Cardiac septum (tissue), 1 donor: ENCODE data around the gene CZIB. TPM values are rescaled to one million over a fixed set of nuclear protein-coding genes. Genes with fewer than 3 reads are reported as not detected.

Experiments
- DNase-seq: peaks from one replicate; pipeline ENCODE4 v3.0.0-alpha.2; 2020; ENCODE audit warnings: low spot score
- intact Hi-C: fragments of 100-400 bp; cut with DNase I; formaldehyde crosslinking; loops from one replicate; pipeline ENCODE4 v1.14.0; 2022
- long read RNA-seq: library from polyadenylated mRNA; unstranded; transcript quantifications from one replicate; pipeline ENCODE4 v2.0.0, GENCODE V29; 2021
- total RNA-seq: library from RNA; stranded (reverse); fragmentation: NEBNext Ultra II Directional; extraction: Animal tissue kit (Norgen Biotek cat#: 25700); gene quantifications from one replicate; pipeline ENCODE4 v1.2.1, GENCODE V29; 2021
- donor health status: DM: no; HTN: no; CAD: no.

The CZIB gene
- 46.0 TPM for total RNA-seq
- long read RNA-seq, transcript C1orf123-201 (8 exons, 1,085 nt): major isoform, 30 of 45 reads
- long read RNA-seq, transcript C1orf123-202 (7 exons, 1,009 nt): minor isoform, 6 of 45 reads
- long read RNA-seq, partial matches to known transcripts: 5 of 45 reads
- long read RNA-seq, other reads (novel, unspliced or antisense): 3 of 45 reads

DNA sequence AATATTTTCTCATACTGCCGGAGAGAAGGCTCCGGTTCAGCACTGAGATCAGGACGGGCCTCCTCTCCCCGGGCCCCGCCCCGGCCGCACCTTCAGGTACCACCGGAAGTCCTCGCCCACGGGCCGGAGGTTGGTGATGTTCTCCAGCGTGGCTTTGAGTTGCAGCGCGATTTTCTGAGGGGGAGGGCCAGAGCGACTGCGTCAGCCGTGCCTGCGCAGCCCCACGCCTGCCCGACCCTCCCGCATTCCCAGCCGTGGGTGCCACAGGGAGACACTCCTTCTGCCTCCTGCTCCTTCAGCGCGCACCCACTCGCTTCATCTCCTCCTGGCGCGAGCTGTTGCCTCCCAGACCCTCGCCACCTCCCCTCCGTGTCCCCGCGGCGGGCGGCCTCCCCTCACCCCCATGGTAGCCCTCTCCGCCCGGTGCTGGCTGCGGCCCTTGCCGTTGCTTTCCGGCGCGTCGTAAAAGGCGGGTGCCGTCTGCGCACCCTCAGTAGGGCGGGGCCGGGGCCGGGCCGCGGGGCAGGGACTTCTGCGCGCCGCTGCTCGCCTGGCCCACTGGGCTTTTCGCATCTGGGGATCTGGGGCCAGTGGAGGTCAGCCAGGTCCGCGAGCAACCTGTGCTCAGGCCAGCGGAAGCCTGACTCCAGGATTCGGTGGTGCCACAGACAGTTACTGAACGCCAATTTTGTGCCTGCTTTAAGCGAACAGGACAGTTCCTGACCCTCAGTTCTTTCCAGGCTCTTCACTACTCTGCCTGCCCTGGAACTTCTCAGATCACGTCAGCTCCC is at the start of gene CZIB:
Gene CZIB (minus strand): TSS at position 464 of the 791 bp plus-strand sequence. CDS start 59 bp downstream, at position 405.
- intact Hi-C loops: no loop called here

GRCh38 chr1:53270107-53270506 is 49.7 kb upstream of the CZIB start:
- intact Hi-C loops: no loop called here
- no peak for DNase-seq

More for the DNA sequence above, at the start of gene CZIB:
- DNase-seq: peak; percentile 96

DNA sequence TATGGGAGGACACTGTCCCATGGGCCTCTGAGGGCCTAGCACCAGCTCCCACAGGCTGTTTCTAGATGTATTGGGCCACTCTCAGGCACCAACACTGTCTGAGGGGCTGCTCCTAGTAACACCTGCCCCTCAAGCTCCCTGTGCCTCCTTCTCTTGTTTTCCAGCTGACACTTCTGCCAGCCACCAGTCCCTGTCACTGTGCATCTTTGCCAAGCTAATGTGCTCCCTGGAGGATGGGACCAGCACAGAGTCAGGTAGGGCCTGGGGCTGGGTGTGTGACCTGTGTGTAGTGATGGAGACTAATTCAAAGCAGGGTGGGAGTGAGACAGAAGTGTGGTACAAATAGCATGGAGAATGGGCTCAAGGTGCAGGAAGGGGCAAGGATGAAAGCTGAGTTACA is 47.3 kb upstream of the CZIB start:
- intact Hi-C loops: no loop called here
- no peak for DNase-seq

GRCh38 chr1:53266038-53266437 is 45.6 kb upstream of the CZIB start:
- no peak for DNase-seq
- intact Hi-C loops: no loop called here

DNA sequence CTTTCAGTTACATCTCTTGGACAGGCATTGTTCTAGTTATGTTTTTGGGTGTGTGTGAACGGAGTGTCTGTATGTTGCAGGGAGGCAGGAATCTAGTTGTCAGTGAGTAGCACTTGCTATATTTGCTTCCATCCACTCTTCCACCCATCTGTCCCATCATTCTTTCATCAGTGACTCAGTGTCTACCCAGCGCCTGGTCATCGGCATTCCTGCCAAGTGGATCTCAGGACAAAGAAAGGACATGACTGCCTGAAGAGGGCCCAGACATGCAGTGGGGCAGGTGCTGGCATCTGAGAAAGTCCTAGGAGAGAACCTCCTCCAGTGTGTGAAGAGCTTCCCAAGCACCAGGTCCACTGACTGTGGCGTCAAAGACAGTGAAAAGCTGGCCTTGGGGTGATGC is 45.1 kb upstream of the CZIB start:
- no peak for DNase-seq
- intact Hi-C loops: no loop called here

DNA sequence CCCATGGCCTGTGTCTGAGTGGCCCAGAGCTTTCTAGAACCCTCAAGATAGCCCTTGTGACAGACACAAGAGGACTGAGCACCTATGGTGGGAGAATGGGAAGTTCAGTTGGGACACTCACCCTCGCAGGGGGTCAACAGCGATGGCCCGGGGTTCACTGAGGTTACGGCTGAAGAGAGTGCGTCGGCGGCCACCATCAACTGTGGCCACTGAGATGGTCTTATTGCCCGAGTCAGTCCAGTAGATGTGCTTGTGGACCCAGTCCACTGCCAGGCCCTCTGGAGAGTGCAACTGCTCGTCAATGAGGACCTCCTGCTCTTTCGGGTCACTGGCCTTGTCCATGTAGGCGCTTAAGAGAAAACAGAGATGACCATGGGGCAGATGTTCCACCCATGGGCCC is 43.6 kb upstream of the CZIB start:
- intact Hi-C loops: no loop called here
- no peak for DNase-seq

GRCh38 chr1:53262000-53262399 is 41.6 kb upstream of the CZIB start:
- DNase-seq: no peak
- intact Hi-C loops: no loop called here

DNA sequence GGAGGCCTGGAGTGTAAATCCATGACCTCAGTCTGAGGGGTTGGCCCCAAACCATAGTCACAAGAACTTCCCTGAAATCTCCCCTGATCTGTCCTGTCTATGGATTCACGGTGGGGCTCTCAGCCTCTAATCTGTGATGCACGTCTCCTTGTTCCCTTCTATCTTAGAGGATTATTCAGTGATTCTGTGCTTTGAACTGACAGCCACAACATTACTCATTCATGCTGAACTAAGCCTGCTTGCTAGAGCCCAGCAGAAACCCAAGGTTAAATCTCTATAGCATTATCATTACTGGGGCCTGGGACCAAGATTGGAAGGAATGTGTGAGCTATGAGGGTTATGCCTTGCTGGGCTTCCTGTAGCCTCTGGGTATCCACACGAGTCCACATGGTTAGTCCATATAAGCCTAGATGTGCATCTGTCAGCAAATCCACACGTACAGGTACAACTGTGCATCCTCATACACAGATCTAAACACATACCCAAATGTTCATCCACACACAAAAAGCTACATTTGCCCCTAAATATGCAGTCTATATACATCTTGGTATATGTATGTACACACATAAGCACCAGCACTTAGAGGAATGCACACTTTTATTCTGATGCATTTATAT is 40.3 kb upstream of the CZIB start:
- DNase-seq: no peak
- intact Hi-C loops: no loop called here

DNA sequence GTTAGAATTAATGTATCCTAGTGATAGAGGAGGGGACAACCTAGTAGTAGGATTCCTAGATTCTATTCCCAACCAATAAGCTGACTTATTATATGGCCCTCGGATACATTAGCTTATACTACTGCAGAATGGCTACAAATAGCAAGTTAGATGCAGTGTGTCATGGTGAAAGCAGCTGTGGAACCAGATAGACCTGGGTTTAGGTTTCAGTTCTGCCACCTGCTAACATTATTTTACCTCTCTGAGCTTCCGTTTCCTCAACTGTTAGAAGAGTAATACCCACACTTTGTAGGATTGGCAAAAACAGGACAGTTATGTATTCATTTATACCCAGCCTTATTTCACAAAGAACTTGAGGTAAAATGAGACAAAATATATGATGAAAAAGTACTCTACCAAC is 39.5 kb upstream of the CZIB start:
- intact Hi-C loops: no loop called here
- no peak for DNase-seq

DNA sequence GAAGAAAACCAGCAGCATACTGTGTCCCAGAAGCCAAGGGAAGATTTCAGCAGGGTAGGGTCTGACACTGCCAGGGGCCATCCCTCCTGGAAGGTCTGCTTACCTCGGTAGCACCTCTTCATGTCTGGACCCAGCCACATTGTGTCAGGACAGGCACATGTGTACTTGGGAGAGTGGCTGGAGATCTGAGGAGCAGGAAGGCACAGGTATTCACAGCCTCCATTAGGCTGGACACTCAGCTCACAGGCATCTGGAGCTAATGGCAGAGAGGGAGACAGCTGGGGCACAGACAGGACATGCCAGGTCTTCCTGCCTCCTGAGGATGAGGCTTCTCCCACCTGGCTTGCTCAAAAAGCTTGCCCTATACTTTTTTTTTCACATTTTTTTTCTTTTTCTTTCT is 37.8 kb upstream of the CZIB start:
- intact Hi-C loops: no loop called here
- DNase-seq: no peak

DNA sequence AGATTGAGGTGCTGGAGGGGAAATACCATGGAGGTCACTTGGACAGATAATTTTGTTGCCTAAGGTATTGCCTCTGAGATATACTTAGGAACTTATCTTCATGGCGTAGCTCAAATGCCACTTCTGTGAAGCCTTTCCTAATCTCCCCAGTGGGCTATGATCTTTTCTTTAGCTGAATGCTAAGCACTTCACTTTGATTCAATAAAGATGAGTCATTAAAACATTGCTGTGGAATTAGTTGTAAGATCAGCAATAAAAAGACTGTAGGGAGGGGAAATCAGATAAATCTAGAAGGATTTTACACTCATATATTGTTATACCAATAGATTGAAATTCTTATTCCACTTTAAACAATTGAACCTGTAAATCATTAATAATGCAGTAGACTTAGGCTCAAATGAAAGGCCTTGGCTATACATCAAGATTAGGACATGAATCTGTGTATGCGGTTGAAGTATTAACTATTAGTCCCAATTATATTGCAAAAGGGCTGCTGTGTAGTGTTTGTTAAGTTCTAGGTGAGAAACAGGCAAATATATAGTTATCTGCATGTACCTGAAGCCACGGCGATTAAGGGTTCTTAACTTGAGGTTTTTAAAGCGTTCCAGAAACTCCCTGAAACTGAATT is 37.1 kb upstream of the CZIB start:
- intact Hi-C loops: no loop called here

DNA sequence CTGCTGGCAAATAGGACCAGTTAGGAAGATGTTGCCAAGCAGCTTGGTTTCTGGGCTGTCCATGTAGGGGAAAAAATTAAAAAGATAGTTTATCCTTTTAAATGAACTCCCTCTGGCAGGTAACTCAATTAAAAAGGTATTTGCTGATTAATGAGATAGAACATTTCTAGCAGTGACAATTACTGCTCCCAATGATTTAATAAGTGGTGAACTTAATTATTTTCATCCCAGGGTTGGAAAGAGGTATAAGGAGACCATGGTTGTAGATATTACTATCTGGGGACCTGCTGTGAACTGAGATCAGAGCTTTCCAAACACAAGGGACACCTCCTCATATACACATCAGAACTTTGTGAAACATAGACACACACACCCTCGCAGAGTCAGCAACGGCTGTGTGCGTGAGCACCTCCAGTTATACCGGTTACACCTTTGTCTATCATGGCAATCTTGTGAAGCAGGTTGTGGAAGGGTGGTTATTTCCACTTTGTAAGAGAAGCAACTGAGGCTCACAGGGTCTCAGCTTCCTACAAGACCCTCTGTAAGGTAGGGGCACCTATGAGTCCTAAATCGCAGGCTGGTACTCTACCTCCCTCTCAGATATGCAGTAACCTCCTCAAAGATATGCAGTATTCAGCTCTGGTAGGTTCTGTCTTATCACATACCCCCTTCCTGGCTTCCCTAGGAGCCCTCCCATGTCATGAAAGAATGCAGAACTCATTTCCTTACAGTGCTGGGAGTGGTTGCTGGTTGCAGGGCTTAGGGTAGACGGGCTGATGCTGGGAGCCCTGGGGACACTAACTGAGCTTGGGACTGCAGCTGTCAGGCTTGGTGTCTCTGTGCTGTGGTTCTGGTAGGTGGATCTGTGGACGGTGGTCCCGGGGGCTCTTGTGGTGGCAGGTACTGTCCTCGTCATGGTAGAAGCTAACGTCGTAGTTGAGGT is 36.3 kb upstream of the CZIB start:
- DNase-seq: no peak
- intact Hi-C loops: no loop called here

More for the DNA sequence above, 37.1 kb upstream of the CZIB start:
- no peak for DNase-seq

- no peak for DNase-seq
These were observed 34.6 kb upstream of the CZIB start for GRCh38 chr1:53255031-53255430.

GRCh38 chr1:53254011-53254640 is 33.7 kb upstream of the CZIB start:
- intact Hi-C loops: no loop called here
- DNase-seq: no peak

More at GRCh38 chr1:53255031-53255430, 34.6 kb upstream of the CZIB start:
- intact Hi-C loops: no loop called here

DNA sequence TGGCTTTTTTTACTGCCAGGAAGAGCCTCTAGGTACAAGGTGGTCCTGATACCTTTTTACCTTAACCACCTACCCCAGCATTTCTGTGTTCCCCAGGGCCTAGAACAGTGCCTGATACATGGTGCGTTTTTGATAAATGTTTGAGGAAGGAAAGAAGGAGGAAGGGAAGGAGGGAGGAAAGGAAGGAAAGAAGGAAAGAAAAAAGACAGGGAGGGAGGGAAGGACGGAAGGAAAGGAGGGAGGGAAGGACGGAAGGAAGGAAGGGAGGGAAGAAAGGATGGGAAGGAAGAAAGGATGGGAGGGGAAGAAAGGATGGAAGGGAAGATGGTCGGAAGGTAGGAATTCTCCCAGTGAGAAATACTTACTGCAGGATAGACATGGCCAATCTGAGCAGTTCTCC is 29.9 kb upstream of the CZIB start:
- intact Hi-C loops: no loop called here
- DNase-seq: no peak

- DNase-seq: no peak
- intact Hi-C loops: no loop called here
These were observed 29.3 kb upstream of the CZIB start for GRCh38 chr1:53249706-53250105.

- no peak for DNase-seq
These were observed 26.1 kb upstream of the CZIB start for GRCh38 chr1:53246261-53247134.

GRCh38 chr1:53244141-53244540 is 23.7 kb upstream of the CZIB start:
- intact Hi-C loops: no loop called here
- no peak for DNase-seq

More at GRCh38 chr1:53246261-53247134, 26.1 kb upstream of the CZIB start:
- intact Hi-C loops: no loop called here
